ENCODE results near the gene ANKRD55.

Gene ANKRD55

DNA sequence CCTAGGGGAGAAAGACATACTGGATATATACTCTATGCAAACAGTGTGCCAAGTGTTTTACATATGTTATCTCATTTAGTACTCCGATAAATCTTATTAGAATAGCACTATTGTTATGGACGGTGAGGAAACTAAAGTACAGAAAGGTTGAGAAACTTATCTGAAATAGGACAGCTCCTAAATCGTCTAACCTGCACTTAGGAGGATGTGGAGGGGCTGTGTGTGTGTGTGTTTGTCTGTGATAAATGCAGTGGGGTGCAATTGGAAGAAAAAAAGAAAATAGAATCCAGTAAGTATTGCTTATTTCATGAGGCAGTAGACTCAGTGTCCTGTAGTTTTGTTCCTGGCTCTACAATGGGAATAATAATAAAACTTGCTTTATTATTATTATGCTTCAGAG lies 131.9 kb downstream of the ANKRD55 start:
- H3K4me3 ChIP-seq (ENCODE audit: low read length), result no peak overlapping the region
- DNase-seq (ENCODE audit: low read depth), result no peak

GRCh38 chr5:56100439-56101176 lies 132.5 kb downstream of the ANKRD55 start:
- no peak for TF ChIP-seq CTCF (conservative IDR thresholded peaks at IDR 0.05; ENCODE audit: low read depth, low read length)
- no peak for DNase-seq (ENCODE audit: low read depth)

More for the DNA sequence above, 131.9 kb downstream of the ANKRD55 start:
- TF ChIP-seq CTCF (conservative IDR thresholded peaks at IDR 0.05; ENCODE audit: low read depth, low read length), result no peak

GRCh38 chr5:56099346-56099745 lies 133.8 kb downstream of the ANKRD55 start:
- no peak for TF ChIP-seq CTCF (conservative IDR thresholded peaks at IDR 0.05; ENCODE audit: low read depth, low read length)
- no peak overlapping the region for H3K4me3 ChIP-seq (ENCODE audit: low read length)
- DNase-seq (ENCODE audit: low read depth), result no peak

More at GRCh38 chr5:56100439-56101176, 132.5 kb downstream of the ANKRD55 start:
- no peak overlapping the region for H3K4me3 ChIP-seq (ENCODE audit: low read length)

DNA sequence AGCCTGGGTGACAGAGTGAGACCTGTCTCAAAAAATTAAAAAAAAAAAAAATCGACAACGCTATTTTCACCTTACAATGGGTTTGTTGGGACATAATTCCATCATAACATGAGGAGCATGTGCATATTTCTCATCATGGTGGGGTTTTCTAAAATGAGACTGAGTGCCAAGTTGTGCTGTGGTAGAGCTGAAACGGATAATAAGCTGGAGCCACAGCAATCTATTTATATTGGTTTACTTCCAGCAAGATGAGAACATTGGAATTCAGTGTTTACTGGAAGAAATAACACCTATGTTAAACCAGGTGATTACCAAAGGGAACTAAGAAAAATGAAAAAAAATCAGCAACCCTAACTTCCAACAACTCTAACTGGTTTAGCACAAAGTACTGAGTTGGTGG lies 136.1 kb downstream of the ANKRD55 start:
- no peak for TF ChIP-seq CTCF (conservative IDR thresholded peaks at IDR 0.05; ENCODE audit: low read depth, low read length)
- H3K4me3 ChIP-seq (ENCODE audit: low read length), result no peak overlapping the region
- DNase-seq (ENCODE audit: low read depth), result no peak

DNA sequence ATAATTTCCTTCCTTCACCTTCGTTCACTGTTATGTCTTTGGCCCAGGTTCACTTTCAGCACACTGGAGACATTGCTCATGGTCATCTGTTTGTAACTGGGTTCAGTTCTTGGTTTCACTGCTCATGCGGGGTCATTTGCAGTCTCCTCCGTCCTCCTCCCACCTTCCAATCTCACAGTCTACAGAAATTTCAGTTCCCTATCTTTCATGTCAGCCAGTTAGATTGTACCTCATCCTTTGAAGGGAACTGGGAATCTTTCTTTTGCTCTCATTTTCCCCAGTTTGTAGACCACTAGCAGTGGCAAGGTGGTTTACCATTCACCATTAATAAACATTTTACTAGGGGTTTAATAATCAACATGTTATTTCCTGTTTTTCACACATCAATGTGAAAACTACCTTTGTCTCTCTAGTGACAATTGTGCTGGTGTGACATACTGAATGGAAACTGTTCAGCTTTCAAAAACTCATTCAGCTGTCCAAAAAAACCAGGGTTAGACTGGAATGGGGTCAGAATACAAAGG lies 137.5 kb downstream of the ANKRD55 start:
- DNase-seq (ENCODE audit: low read depth), result no peak
- H3K4me3 ChIP-seq (ENCODE audit: low read length), result no peak overlapping the region
- no peak for TF ChIP-seq CTCF (conservative IDR thresholded peaks at IDR 0.05; ENCODE audit: low read depth, low read length)

DNA sequence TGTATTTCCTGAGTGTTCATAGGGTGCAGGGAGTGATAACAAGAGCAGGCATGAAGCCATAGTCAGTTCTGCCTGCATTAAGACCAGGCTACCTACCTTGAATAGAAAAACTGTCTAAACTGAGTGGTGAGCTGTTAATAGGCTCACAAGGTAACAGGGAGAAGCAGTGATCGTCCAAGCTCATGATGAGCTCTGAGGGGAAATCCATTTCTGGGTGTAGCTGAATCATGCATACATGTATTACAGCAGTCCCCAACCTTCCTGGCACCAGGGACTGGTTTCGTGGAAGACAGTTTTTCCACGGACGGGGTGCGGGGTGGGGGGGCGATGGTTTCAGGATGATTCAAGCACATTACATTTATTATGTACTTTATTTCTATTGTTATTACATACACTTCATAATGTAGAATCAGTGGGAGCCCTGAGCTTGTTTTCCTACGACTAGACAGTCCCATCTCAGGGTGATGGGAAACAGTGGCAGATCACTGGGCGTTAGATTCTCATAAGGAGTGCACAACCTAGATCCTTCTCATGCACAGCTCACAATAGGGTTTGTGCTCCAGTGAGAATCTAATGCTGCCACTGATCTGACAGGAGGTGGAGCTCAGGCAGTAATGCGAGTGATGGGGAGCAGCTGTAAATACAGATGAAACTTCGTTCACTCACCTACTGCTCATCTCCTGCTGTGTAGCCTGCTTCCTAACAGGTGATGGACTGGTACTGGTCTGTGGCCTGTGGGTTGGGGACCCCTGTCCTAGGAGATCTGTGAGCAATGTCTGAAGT lies 138.4 kb downstream of the ANKRD55 start:
- no peak overlapping the region for H3K4me3 ChIP-seq (ENCODE audit: low read length)
- DNase-seq (ENCODE audit: low read depth), result no peak
- TF ChIP-seq CTCF (conservative IDR thresholded peaks at IDR 0.05; ENCODE audit: low read depth, low read length), result no peak
